HG02759 (cell line): ENCODE measurements around the gene HMCN1.
A peak's percentile ranks its signal among the peaks of the same experiment; 100 is the strongest.
"Not testable (repeated sequence)": the region's sequence is repeated elsewhere in the genome, so short reads cannot be mapped to it uniquely, and the experiment has no call there.

Experiments used
- ATAC-seq: cut with Tn5 transposase; IDR thresholded peaks from one replicate; pipeline ENCODE4 v1.9.1; 2021; ENCODE audit warnings: mild to moderate bottlenecking, moderate library complexity; ENCODE audit not compliant: unreplicated experiment

HMCN1 gene

DNA sequence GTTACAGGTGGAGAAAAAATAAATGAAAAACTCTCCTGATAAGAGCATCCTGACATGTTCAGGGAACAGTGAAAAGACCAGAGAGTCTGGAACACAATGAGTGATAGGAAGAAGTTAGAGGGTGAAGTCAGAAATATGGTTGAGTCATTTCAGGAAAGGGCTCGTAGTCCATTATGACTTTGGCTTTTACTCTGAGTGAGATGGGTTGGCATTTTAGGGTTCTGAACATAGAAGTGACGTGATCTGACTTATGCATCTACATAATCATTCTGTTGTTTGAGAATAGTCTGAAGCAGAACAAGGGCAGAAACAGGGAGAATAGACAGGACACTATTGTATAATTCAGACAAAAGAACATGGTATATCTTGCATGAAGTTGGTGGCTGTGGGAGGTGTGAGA is 5.8 kb downstream of the HMCN1 start:
- peak; percentile 78 for ATAC-seq

DNA sequence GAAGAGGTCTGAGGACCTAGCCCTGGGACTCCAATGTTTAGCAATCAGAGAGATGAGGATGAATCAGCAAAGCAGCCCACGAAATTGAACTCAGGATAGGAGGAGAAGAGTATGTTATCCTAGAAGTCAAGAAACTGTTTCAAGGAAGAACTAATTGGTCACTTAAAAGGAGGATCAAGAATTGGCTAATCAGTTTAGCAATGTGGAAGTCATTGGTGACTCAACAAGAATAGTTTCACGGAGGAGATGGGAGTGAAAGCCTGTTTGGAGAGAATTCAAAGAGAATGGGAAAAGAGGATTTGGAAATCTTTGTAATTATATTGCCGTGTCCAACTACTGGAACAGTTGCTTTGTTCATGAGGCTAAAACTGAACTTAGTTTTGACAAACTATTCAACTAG is 7.4 kb downstream of the HMCN1 start:
- no peak for ATAC-seq

DNA sequence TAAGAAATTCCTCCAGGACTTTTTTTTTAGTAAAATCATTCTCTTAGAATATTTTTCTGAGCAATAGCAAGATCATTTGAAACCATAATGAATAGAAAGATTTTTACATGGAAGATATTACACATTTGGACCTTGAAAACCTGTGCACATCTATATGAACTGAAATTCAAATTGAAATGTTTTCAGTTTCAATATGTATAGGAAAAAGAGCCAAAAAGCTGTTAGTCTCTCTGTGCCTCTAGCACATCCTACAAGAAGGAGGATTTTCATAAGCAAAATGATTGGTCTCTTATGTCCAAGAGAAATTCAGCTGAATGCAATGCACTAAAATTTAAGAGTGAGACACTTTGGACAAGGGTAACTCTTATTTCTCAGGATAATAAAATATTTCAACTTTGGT is 8.2 kb downstream of the HMCN1 start:
- no peak for ATAC-seq

DNA sequence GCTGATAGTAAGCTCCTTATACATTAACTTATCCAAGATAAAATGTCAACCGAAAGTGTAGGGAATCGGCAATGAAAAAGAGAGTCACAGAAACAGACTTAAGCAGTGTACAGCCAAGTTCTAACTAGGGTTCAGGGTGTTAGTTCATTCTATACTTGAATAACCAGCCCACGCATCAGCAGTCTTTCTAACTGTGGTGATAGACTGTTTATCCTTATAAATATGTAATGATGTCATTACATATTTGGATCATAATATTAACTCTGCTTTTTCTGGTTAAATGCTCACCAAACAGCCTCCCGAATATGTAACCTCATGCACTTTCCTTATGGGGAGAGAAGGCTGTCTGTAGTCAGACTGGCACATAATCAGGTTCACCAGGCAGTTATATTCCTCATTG is 11.0 kb downstream of the HMCN1 start:
- no peak for ATAC-seq

DNA sequence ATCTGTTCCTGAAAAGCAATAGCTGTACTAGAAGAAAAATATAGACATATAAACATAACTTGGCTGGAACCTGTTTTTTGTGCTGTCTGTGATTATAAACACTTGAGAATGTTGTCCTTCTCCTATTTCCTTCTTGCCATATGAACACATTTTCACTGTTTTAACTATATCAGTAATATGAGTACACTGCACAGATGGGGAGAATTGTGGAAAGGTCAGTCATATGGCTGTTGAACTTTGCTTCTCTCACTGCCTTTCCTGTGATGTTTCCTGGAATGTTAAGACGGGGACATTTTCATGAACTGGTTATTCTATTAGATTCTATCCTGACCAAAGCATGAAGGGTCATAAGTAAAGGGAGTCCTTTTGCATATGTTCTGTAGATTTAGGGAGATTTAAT is 24.9 kb downstream of the HMCN1 start:
- ATAC-seq = no peak

DNA sequence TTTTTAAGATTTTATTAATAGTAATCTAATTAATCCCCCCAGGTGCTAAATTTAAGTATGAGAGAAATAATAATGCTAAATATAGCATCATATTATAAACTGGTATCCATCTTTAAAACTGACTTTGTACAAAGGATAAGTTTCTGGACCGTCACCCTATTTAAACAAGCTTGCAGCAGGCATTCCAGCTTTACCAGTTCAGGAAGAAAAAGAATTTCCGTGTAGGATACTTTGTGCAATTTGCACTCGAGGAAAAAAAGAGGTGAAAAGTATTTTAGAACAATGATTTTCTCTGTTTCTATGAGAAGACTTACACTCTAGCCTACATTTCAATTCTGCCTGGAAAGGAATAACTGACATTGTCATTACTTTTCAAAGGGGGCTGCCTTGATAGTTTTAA is 27.6 kb downstream of the HMCN1 start:
- no peak for ATAC-seq

DNA sequence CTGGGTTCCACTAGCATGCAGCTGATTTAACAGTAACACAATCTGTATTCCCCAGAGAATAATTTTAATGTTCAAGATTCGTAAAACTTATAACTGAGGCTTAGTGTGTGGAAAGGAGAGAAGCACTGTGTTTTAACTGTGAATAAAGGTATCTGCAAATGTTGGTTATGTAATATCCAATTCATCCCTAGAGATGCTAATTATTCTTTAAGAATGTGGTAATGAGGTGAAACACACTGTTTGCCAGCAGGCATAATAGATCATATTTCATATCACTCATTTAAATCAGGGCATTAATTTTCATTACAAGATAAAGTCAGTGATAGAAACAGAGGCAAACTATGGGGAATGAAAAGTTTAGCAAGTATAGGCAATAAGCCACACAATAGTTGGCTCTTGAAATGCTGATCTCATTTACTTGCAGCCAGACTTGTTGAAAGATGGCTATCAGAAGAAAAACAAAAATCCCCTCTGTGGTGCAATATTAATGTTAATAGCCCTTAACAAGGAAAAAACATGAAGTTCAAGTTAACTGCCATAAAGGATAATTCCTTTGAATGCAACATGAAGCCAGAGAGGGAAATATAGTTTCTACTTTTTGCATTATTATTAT is 33.4 kb downstream of the HMCN1 start:
- ATAC-seq = no peak

DNA sequence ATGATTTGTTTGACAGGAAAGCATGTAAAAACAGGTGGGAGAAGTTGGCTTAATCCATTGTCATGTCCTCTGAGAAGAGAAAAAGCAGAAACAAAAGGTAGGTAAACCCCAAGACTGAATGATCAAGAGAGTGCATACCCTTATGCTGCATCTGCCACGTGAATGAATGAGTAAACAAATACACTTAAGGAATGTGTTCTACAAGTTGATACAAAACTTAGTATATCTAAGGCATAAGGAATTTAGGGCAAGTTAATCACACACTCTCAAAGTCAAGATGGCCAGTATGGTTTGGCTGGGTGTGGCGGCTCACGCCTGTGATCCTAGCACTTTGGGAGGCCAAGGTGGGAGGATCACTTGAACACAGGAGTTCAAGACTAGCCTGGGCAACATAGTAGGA is 34.2 kb downstream of the HMCN1 start:
- ATAC-seq = no peak

DNA sequence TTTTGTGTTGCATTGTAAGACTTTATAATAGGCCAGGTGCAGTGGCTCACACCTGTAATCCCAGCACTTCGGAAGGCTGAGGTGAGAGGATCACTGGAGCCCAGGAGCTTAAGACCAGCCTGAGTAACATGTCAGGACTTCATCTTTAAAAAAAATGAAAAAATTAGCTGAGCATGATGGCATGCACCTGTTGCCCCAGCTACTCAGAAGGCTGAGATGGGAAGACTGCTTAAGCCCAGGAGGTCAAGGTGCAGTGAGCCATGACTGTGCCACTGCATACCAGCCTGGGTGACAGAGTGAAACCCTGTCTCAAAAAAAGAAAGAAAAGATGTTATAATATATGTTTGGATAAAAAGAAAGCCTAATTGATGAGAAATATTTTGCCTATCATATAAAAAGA is 34.9 kb downstream of the HMCN1 start:
- no peak for ATAC-seq

DNA sequence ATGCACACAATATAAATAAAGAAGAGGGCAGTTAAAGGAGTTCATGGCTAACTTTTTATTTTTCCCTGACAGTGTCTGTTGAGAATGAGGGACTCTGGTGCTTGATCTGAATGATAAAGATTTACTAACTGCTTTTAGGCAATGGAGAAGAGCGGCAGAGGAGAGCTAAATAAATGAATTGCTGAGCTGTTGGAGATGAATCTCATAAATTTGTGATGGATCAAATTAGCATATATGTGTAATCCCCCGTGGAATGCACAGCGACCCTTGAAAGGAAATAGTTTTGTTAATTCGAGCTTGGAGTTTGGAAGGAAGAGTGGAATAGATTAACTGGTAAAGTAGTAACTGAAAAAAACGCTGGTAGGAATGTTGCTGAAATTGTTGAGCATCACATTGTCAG is 40.2 kb downstream of the HMCN1 start:
- no peak for ATAC-seq

DNA sequence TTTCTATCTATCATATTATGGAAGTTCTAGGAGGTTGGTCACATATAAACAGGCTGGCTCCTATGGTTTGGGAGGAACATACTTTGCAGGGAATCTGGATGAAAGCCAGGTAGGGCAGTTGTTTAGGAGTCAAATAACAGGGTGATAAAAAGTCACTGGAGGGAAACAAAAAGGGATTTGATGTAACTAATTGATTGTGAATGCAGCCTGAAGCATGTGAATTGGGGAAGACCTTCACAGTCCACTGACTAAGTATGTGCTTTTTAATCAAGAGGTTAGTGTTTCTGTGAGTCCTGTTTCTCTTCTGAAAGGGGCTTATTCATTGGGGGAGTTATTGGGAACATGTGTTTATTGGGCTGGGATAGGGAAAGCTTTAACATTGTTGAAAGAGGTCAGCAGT is 41.3 kb downstream of the HMCN1 start:
- ATAC-seq = no peak

DNA sequence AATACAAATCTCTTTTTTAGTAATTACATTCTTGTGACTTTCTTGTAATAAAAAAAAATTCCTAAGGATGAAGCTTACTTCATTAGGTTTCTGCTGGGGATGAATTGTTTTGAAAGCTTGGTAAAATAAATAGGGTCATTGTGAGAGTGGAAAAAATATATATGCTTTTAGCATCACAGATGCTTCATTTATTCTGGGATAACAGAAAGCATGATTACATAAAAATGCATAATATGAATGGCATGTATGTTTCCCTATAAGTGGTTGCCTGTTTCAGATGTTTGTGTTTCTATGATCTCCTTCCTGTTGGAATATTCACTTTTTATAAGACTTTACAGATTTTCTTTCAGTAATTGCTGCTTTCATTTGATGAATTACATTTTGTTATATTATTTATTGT is 42.3 kb downstream of the HMCN1 start:
- ATAC-seq = no peak

DNA sequence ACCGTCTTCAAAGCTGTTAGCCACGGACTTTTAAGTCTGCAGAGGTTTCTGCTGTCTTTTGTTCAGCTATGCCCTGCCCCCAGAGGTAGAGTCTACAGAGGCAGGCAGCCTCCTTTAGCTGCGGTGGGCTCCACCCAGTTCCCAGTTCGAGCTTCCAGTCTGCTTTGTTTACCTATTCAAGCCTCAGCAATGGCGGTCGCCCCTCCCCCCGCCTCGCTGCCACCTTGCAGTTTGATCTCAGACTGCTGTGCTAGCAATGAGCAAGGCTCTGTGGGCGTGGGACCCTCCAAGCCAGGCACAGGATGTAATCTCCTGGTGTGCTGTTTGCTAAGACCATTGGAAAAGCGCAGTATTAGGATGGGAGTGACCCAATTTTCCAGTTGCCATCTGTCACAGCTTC is 49.7 kb downstream of the HMCN1 start:
- not testable (repeated sequence) for ATAC-seq

DNA sequence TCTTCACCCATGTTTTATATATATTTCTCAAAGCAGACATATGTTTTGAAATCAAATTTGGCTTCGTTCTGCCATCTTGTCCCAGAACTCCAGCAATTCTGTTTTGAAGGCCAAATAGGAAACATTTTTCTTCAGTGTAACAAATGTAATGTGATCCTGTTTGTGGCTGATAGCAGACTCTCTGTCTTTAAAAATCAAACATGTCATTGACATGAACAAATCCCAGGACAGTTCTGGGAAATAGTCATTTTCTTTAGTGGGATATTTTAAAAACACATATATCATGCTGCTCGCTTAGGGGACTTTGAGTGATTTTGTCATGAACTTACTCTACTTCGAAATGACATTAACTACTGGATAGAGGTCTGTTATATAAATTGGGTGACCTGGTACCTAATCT is 51.4 kb downstream of the HMCN1 start:
- ATAC-seq = no peak

DNA sequence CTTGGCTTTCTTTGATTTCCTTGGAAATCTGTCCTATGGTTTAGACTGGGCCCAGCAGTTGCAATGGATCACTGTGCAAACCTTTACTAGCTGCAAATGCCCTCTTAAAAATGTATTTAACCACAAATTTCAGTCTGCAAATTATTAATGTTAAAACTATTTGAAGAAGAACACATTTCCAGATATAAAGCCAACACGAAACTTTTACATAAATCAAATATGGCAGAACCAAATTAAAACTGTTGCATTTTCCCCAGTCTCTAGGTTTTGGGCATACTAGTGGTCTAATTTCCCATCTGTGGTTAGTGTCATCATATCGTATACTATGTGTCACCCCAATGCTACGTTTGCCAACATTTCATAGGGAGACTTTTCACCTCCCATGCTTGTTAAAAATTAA is 52.3 kb downstream of the HMCN1 start:
- no peak for ATAC-seq

DNA sequence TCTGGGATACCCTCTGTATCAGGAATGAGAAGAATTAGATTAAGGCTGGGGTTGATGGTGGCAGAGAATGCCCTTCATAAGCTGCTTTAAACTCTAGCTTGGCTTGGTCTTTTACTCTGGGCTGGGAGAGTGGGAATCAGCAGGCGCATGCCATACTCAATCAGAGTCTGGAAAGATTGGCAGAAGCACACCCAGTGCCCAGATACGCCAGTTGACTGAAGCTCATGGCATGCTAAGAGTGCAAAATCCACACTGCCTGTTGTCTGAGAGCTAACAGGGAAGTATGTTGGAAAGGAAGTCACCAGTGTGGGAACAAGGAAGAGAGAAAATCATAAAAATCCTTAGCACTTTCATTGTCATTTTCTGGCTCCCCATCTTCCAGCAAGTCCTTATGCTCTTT is 53.0 kb downstream of the HMCN1 start:
- no peak for ATAC-seq

DNA sequence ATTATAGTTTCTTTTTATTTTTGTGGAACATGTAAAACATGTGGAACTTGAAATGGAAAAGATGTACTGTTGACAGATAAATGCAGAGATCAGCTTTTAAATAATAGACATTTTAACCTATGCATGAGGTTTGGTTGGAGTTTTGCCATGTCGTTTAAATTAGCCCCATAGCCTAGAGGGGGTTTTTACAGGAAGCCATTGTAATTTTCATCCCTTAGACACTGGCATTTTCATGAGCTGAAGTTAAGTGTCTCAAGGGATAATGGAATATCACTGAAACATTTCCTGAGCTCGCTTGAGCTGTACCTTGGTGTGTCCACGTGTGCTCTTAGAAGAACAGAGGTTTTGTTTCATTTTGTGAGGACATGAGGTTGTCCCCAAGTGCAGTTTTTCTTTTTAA is 54.2 kb downstream of the HMCN1 start:
- ATAC-seq = no peak

DNA sequence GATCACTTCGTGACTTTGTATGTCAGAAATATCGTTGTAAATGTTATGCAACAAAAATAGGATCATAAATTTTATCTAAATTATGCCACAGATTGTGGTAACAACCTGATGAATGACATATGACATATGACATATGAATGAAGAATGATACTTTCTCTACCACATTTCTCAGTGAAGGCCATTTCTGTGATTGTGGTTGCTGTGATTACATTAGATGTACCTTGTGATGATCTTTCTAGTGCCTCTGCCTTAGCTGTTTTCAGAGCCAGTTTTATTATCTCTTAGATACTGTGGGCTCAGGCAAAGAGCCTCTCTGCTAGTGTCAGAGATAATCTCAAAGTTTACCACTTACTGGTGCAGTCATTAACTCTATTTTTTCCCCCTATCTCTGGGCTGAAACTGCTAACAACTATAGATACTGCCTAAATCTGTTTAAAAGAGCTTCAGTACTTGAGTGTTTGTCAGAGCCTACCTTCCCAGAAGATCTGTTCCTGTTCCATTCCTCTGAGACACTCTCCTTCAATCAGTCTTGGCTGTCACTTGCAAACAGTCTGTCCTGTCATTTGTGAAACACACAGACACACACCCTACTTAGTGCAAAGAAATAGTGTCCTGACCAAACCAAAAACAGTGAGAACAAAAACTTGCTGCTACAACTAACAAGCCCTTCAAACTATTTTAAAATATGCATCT is 55.5 kb downstream of the HMCN1 start:
- no peak for ATAC-seq

DNA sequence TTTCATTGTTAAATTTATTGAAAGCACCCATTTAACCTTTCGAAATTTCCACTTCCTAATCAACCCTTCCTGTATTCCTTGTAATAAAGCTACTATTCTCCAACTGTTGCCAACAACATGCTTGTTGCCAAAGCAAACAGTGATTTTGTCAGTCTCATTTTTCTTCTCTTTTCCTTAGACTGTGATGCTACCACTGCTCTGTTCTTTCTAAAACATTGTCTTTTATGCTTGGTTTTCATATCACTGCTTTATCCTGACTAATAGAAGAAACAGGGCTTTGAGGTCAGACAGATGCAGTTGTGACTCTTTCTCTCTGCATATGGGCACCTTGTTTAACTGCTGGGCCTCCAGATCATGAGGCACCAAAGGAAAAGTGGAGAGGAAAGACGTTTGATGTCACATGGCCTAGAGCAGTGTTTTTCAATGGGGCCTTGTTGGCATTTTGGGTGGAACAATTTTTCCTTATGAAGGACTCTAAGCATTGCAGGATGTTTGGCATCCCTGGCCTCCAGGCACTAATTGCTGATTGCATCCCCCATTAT is 56.1 kb downstream of the HMCN1 start:
- no peak for ATAC-seq

DNA sequence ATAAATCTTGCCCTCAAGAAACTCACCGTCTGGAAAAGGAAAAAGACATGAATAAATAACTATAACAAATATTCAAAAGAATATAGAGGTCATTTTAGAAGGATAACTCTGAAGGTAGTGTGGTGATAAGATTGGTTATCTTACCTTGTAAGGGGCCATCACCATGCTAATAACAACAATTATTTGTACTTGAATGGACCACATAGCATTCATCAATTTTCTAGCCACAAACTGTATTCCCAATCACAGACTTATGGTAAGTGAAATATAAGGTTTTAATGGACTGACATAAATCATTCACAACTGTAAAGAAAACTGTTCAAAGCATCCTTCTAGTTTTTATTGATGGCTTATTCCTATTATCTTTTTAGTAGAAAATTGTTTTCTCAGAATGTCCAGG is 57.8 kb downstream of the HMCN1 start:
- ATAC-seq = no peak

DNA sequence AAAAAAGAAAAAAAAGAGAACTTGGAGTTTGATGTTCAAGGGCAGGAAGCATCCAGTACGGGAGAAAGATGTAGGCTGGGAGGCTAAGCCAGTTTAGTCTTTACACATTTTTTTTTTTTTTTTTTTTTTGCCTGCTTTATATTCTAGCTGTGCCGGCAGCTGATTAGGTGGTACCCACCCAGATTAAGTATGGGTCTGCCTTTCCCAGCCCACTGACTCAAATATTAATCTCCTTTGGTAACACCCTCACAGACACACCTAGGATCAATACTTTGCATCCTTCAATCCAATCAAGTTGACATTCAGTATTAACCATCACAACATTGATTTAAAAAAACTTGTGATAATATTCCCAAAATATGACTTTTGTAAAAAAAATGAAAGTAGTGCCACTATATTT is 60.3 kb downstream of the HMCN1 start:
- not testable (repeated sequence) for ATAC-seq

DNA sequence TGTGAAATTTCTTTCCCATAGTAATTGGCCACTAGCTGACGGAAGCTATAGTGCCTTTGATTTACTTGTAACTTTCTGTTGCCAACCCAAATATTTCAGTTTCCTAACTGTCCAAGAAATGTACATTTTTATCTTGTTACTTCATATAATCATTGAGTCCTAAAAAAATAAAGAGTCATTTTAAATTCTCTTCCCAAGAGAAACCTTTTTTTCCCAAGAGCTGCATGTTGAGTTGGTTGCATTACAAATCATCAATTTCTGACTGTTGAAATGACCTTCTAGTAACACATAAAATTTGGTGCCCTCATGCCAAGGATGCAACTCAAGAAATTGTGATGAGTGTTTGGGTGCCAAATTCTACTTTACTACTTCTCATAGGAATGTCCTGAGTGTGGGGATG is 61.0 kb downstream of the HMCN1 start:
- no peak for ATAC-seq

DNA sequence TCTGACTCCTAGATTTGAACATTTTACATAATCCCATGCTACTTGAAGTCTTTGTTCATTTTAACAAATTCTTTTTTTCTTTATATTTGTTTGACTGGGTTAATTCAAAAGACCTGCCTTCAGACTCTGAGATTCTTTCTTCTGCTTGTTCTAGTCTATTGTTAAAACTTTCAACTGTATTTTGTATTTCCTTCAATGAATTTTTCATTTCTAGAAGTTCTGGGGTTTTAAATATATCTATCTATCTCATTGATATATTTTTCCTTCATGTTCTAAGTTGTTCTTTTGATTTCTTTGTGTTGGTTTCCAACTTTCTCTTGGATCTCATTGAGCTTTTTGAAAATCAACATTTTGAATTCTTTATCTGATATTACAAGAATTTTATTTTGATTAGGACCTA is 64.3 kb downstream of the HMCN1 start:
- ATAC-seq = no peak
